Measurements from ENCODE around the gene ZMPSTE24.

DNA sequence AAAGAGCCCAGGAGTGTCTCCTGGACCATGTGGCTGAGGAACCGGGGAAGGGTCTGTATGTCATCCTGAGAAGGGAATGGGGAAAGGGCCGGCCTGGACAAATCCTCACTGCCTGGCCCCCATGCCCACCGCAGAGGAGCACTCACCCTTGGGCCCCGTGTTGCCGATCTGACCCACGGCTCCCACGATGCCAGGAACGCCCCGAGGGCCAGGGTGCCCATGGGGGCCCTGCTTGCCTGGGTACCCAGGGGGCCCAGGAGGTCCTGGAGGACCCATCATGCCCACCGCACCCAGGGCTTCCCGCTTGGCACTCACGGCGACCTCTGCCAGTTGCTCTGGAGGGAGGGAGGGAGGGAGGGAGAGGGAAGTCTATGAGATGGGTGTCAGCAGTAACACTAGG is 44.4 kb downstream of the ZMPSTE24 start:
- TF ChIP-seq POLR2A (IDR thresholded peaks at IDR 0.05; ENCODE audit: low read depth, low read length) (no peak), POLR2AphosphoS5 (IDR thresholded peaks at IDR 0.05; ENCODE audit: low read depth, low read length) (no peak), TAF1 (IDR thresholded peaks at IDR 0.05; ENCODE audit: low read depth, low read length) (no peak)
